Endothelial cell of umbilical vein (primary cell): Measurements from ENCODE around the gene OCIAD2. TPM values are rescaled to one million over a fixed set of nuclear protein-coding genes. Genes with fewer than 3 reads are reported as not detected.
"Not testable (repeated sequence)": the region's sequence is repeated elsewhere in the genome, so short reads cannot be mapped to it uniquely, and the experiment has no call there.

Experiments
- BruUV-seq: library from RNA; stranded (reverse); fragments of 400-500 nt; replicated peaks from 2 replicates; lab custom pipeline; 2021; lab: Mats Ljungman, UMichigan
- CTCF ChIA-PET: fragments of 300-600, 350-600 bp; sonication (Branson Sonifier 250); formaldehyde crosslinking; loops from one replicate; lab custom pipeline; 2021; ENCODE audit warnings: antibody characterized with exemption, inconsistent platforms; lab: Charles Lee
- POLR2A ChIA-PET: fragments of 300-600, 350-600 bp; sonication (Branson Sonifier 250); formaldehyde crosslinking; loops from one replicate; lab custom pipeline; 2021; ENCODE audit warnings: antibody characterized with exemption, inconsistent platforms; lab: Charles Lee
- DNase-seq: peaks from one replicate; pipeline ENCODE4 v3.0.0-alpha.2; 2011; ENCODE audit warnings: low read depth, low spot score
- FAIRE-seq: peaks from 2 replicates; lab custom pipeline; 2011; peaks lifted over from hg19 to GRCh38; lab: Jason Lieb, UNC
- H2AFZ ChIP-seq: 2 replicates; pipeline ENCODE4 v1.6.0; 2012; ENCODE audit warnings: low read depth, low read length, control low read depth, inconsistent platforms
- H3K27ac ChIP-seq: 2 replicates; pipeline ENCODE4 v1.5.1; 2011; ENCODE audit warnings: low read depth, mild to moderate bottlenecking, control low read depth, low read length, moderate library complexity; ENCODE audit not compliant: insufficient read depth
- H3K27me3 ChIP-seq, 2 experiments: 2 replicates each; pipeline versions ENCODE4 v1.6.0 to v1.6.1; 2011; ENCODE audit warnings: low read length in 2 of 2, mixed read lengths in 1 of 2; ENCODE audit not compliant: control insufficient read depth in 2 of 2, insufficient read depth in 2 of 2
- H3K36me3 ChIP-seq, 2 experiments: 2 replicates in 1 of 2; 3 replicates in 1 of 2; pipeline ENCODE4 v1.5.1; 2011; ENCODE audit warnings: low read length in 2 of 2, mild to moderate bottlenecking in 1 of 2, moderate library complexity in 1 of 2; ENCODE audit not compliant: control insufficient read depth in 2 of 2, insufficient read depth in 2 of 2; ENCODE audit errors: extremely low read depth in 1 of 2
- H3K4me1 ChIP-seq: 3 replicates; pipeline ENCODE4 v1.5.1; 2011; ENCODE audit warnings: mild to moderate bottlenecking, low read length; ENCODE audit not compliant: control insufficient read depth, insufficient read depth; ENCODE audit errors: extremely low read depth
- H3K4me2 ChIP-seq: 2 replicates; pipeline ENCODE4 v1.6.1; 2011; ENCODE audit warnings: low read length, control low read depth, mixed read lengths; ENCODE audit not compliant: insufficient read depth
- H3K4me3 ChIP-seq, 3 experiments: fragments of 200-600 bp in 1 of 3; sonication (generic), shearing (Covaris generic) in 1 of 3; replicated peaks in 1 of 3; 2 replicates each; pipeline ENCODE4 v1.5.1; 2011 to 2016; ENCODE audit warnings: control low read depth in 3 of 3, low read length in 3 of 3, mild to moderate bottlenecking in 2 of 3, inconsistent platforms in 1 of 3, low read depth in 1 of 3, moderate library complexity in 1 of 3; ENCODE audit not compliant: insufficient read depth in 1 of 3
- H3K79me2 ChIP-seq: 2 replicates; pipeline ENCODE4 v1.6.0; 2012; ENCODE audit warnings: low read length, inconsistent platforms; ENCODE audit not compliant: control insufficient read depth, insufficient read depth
- H3K9ac ChIP-seq: replicated peaks from 2 replicates; pipeline ENCODE3; 2011; ENCODE audit warnings: low read length, control low read depth; ENCODE audit not compliant: insufficient read depth; ENCODE audit errors: extremely low read depth
- H3K9me1 ChIP-seq: replicated peaks from 3 replicates; pipeline ENCODE4 v1.6.0; 2011; ENCODE audit warnings: mild to moderate bottlenecking, low read length; ENCODE audit not compliant: control insufficient read depth, insufficient read depth; ENCODE audit errors: extremely low read depth
- H3K9me3 ChIP-seq: replicated peaks from 2 replicates; pipeline ENCODE4 v1.5.1; 2012; ENCODE audit warnings: low read length, inconsistent platforms; ENCODE audit not compliant: control insufficient read depth, insufficient read depth
- H4K20me1 ChIP-seq: replicated peaks from 2 replicates; pipeline ENCODE3; 2011; ENCODE audit warnings: mild to moderate bottlenecking, low read length; ENCODE audit not compliant: control insufficient read depth, insufficient read depth; ENCODE audit errors: extremely low read depth
- EZH2 ChIP-seq: IDR thresholded peaks from 2 replicates; pipeline ENCODE4 v1.6.1; 2012; ENCODE audit warnings: borderline replicate concordance, low read depth, mild to moderate bottlenecking, moderate library complexity, low read length, inconsistent platforms; ENCODE audit not compliant: severe bottlenecking
- FOS ChIP-seq: IDR thresholded peaks from 2 replicates; pipeline ENCODE4 v1.6.1; 2011; ENCODE audit warnings: mild to moderate bottlenecking, low read length, moderate library complexity, borderline replicate concordance; ENCODE audit not compliant: insufficient read depth
- dilution Hi-C: fragments of 300-500 bp; cut with MboI; formaldehyde crosslinking; loops from one replicate; pipeline ENCODE4 v1.15.0; 2019; ENCODE audit warnings: low sequenced_read_pairs; ENCODE audit not compliant: extremely low pct_ligation_motif_present
- intact Hi-C: fragments of 100-400 bp; cut with micrococcal nuclease; formaldehyde crosslinking; loops from one replicate; pipeline ENCODE4 v1.10.0; 2022
- polyA plus RNA-seq, 4 experiments: library from polyadenylated mRNA; depleted of rRNA in 3 of 4; stranded (reverse) in 3 of 4; unstranded in 1 of 4; fragments of >200 nt; gene quantifications; 2 replicates each; pipeline versions ENCODE4 v1.2.1 to v1.2.3, GENCODE V29; 2011 to 2012; ENCODE audit warnings: missing spikeins in 1 of 4
- total RNA-seq: library from RNA; stranded (reverse); gene quantifications from 2 replicates; pipeline ENCODE4 v1.2.3, GENCODE V29; 2021

The OCIAD2 gene
- total and polyA plus RNA-seq, 2 donors (not counting 3 experiments of a cell fraction or from before 2014, with no cell fraction given) = 99.0 to 119 TPM

DNA sequence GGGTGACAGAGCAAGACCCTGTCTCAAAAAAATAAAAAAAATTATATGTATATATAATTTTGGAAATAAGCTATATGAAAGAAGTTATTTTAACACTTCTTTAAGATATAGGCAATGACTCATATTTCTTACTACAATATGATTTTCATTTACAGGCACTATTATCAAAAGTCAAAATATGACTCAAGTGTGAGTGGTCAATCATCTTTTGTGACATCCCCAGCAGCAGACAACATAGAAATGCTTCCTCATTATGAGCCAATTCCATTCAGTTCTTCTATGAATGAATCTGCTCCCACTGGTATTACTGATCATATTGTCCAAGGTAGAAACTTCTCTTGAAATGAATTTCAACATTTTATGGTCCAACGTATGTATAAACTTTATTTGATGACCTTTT, 54.9 kb downstream of the OCIAD2 start:
- ChIA-PET CTCF (interaction anchor here (1.4 to 1.8 kb wide), 2 partner anchors 12 to 273 kb away, joined by 3 to 4 read pairs; no protein-coding TSS in a partner anchor), POLR2A (no interaction called here)
- no peak for FAIRE-seq
- Histone ChIP-seq H3K4me3 (no peak overlapping the region), H4K20me1 (no peaks in the 10 kb centered on the region), H3K4me1 (peaks cover 3% of the 10 kb centered on the region), H3K4me2 (no peak overlapping the region), H3K79me2 (peaks cover 3% of the 10 kb centered on the region), H2AFZ (no peak overlapping the region), H3K9me1 (no peaks in the 10 kb centered on the region), H3K9ac (no peak overlapping the region), H3K9me3 (no peaks in the 10 kb centered on the region), H3K27me3 (no peaks in the 10 kb centered on the region), H3K27ac (no peak overlapping the region), H3K36me3 (peaks cover 2 to 11% of the 10 kb centered on the region in 2 experiments)
- dilution Hi-C loops (no loop called here), intact Hi-C loops (no loop called here)
- BruUV-seq = no TSS peak
- DNase-seq = no peak
- TF ChIP-seq FOS (peak; percentile 49), EZH2 (no peak)

DNA sequence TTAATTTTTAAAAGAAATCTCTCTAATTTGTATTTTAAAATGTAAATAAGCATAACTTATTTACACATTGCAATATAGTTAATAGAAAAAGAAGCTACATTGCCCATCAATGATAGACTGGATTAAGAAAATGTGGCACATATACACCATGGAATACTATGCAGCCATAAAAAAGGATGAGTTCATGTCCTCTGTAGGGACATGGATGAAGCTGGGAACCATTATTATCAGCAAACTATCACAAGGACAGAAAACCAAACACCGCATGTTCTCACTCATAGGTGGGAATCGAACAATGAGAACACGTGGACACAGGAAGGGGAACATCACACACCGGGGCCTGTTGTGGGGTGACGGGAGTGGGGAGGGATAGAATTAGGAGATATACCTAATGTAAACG, 57.8 kb downstream of the OCIAD2 start:
- CTCF ChIA-PET = interaction anchor here (1.0 to 2.0 kb wide), 2 partner anchors 9 to 270 kb away, joined by 4 to 5 read pairs; no protein-coding TSS in a partner anchor
- H3K9me1 ChIP-seq, H3K9ac ChIP-seq, H3K36me3 ChIP-seq, FAIRE-seq, BruUV-seq, H2AFZ ChIP-seq, H3K9me3 ChIP-seq, H3K4me1 ChIP-seq, intact Hi-C loops, H4K20me1 ChIP-seq, POLR2A ChIA-PET, H3K27me3 ChIP-seq, H3K27ac ChIP-seq, DNase-seq, H3K4me2 ChIP-seq, H3K4me3 ChIP-seq: not testable (repeated sequence)
- dilution Hi-C loops = loop anchor here (25.0 kb wide), 1 partner anchor 114 kb away; no protein-coding TSS in a partner anchor
- H3K79me2 ChIP-seq = peaks cover 14% of the 10 kb centered on the region
